Transverse colon (tissue), 4 donors: ENCODE data around the gene SERINC5.

Source experiments
- EP300 ChIP-seq: sonication (generic); formaldehyde crosslinking; IDR thresholded peaks from one replicate; pipeline ENCODE4 v1.6.1; 2017; ENCODE audit warnings: antibody characterized with exemption, low read depth
- POLR2A ChIP-seq: fragments of 450-650 bp; IDR thresholded peaks from one replicate; pipeline ENCODE4 v1.6.1; 2016; ENCODE audit warnings: antibody characterized with exemption, mild to moderate bottlenecking, moderate library complexity
- POLR2AphosphoS5 ChIP-seq, 3 donors: sonication (generic); formaldehyde crosslinking; IDR thresholded peaks; one replicate each; pipeline ENCODE4 v1.6.1; 2016; ENCODE audit warnings: antibody characterized with exemption in 3 of 3
- TF ChIP-seq, protein P1 (sequence below), 5 experiments: fragments of 200-600 bp in 3 of 5; fragments of 450-650 bp in 2 of 5; sonication (generic) in 3 of 5; IDR thresholded peaks; 1 replicate in 2 of 5; 2 replicates in 3 of 5; pipeline ENCODE4 v1.5.1; 2016 to 2017; ENCODE audit warnings: antibody characterized with exemption in 5 of 5, inconsistent platforms in 3 of 5, mild to moderate bottlenecking in 2 of 5, moderate library complexity in 1 of 5

- TF ChIP-seq, protein P1, sequence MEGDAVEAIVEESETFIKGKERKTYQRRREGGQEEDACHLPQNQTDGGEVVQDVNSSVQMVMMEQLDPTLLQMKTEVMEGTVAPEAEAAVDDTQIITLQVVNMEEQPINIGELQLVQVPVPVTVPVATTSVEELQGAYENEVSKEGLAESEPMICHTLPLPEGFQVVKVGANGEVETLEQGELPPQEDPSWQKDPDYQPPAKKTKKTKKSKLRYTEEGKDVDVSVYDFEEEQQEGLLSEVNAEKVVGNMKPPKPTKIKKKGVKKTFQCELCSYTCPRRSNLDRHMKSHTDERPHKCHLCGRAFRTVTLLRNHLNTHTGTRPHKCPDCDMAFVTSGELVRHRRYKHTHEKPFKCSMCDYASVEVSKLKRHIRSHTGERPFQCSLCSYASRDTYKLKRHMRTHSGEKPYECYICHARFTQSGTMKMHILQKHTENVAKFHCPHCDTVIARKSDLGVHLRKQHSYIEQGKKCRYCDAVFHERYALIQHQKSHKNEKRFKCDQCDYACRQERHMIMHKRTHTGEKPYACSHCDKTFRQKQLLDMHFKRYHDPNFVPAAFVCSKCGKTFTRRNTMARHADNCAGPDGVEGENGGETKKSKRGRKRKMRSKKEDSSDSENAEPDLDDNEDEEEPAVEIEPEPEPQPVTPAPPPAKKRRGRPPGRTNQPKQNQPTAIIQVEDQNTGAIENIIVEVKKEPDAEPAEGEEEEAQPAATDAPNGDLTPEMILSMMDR (IDR thresholded peaks at IDR 0.05): no peak
- TF ChIP-seq POLR2A (no peak), POLR2AphosphoS5 (IDR thresholded peaks at IDR 0.05) (no peak), EP300 (no peak)
Measured at GRCh38 chr5:80143491-80143890, 112.4 kb downstream of the SERINC5 start.
